Central memory CD8-positive, alpha-beta T cell (primary cell): ENCODE results near the gene ITLN1.

ENCODE experiments used
- ATAC-seq: fragments of 150-1000 bp; cut with Tn5 transposase; replicated peaks from 2 replicates; pipeline ENCODE4 v1.10.0; 2022; ENCODE audit warnings: mild to moderate bottlenecking, moderate FRiP score, moderate number of reproducible peaks; ENCODE audit not compliant: poor library complexity, severe bottlenecking; ENCODE audit errors: extremely low read depth
- DNase-seq, 2 donors: peaks; one replicate each; pipeline ENCODE4 v3.0.0; 2021; ENCODE audit warnings: low spot score in 2 of 2
- H3K27ac Mint-ChIP-seq: one replicate; pipeline ENCODE4 v1.8.0; 2022; ENCODE audit warnings: low read depth, mild to moderate bottlenecking, moderate library complexity, mixed read lengths
- H3K27me3 Mint-ChIP-seq: one replicate; pipeline ENCODE4 v1.8.0; 2022; ENCODE audit warnings: mixed read lengths
- H3K36me3 Mint-ChIP-seq: one replicate; pipeline ENCODE4 v1.8.0; 2022; ENCODE audit warnings: mild to moderate bottlenecking, moderate library complexity, mixed read lengths; ENCODE audit not compliant: insufficient read depth
- H3K4me1 Mint-ChIP-seq: one replicate; pipeline ENCODE4 v1.8.0; 2022; ENCODE audit warnings: mixed read lengths
- H3K4me3 Mint-ChIP-seq: one replicate; pipeline ENCODE4 v1.8.0; 2022; ENCODE audit warnings: mild to moderate bottlenecking, moderate library complexity, mixed read lengths
- H3K9me3 Mint-ChIP-seq: one replicate; pipeline ENCODE4 v1.8.0; 2022; ENCODE audit warnings: mixed read lengths

The ITLN1 gene

DNA sequence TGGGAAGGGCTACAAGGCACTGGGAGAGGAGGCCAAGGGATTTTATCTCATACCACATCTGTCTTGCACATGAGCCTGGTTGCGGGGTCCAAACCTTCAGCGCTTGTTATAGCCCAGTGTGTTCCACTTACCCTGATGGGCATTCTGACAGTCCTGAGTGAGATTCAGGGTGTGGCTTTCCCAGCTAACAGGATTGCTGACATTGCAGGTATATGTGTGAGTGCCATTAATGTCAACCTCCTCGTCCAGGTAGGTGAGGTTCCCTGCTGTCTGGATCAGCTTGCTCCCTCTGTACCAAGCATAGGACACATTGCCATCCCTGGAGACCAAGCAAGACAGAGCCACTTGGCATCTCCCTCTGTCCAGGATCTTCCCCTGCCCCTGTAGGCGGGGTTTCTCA, 43.9 kb downstream of the ITLN1 start:
- H3K27me3 Mint-ChIP-seq, result no peaks in the 10 kb centered on the region
- no peak for DNase-seq
- no peak for ATAC-seq
- peaks cover 72% of the 10 kb centered on the region for H3K4me1 Mint-ChIP-seq
- no peak overlapping the region for H3K27ac Mint-ChIP-seq
- no peaks in the 10 kb centered on the region for H3K9me3 Mint-ChIP-seq
- no peak overlapping the region for H3K4me3 Mint-ChIP-seq
- H3K36me3 Mint-ChIP-seq, result peaks cover 26% of the 10 kb centered on the region

DNA sequence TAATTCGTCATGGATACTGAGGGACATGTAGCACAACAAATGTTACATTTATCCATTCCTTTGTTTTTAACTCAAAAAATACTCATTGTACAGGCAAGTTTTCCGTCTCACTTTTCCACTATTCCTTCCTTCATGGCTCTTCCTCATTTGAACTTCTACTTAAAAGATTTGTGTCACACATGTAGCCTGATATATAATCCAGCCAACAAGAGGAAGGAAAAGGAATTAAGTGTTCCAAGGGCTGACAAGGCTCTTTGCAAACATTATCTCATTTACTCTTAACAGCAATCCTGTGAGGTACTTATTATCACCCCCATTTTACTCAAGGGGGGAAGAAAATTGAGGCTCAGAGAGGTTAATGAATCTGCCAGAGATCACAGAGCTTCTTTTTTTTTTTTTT, 45.2 kb downstream of the ITLN1 start:
- H3K4me1 Mint-ChIP-seq, result peaks cover 74% of the 10 kb centered on the region
- no peaks in the 10 kb centered on the region for H3K9me3 Mint-ChIP-seq
- DNase-seq, result no peak

DNA sequence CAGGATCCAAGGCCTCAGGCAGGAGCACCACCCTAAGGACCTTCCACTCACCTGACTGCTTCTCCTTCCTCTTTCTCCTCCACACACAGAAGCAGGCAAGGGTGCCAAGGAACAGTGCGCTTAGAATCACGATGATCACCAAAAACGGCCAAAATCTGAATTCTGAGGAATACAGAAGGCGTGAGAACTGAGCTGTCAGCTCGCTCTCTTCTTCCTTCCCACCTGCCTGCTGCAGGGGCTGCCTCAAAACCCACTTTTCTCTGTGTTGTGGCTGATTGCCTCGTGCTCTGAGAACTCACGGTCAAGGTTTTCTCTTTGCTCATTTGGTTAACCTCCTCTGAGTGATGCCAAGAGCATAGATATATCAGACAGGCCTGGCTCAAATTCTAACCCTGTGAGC, 46.1 kb downstream of the ITLN1 start:
- Mint-ChIP-seq H3K36me3 (peaks cover 33% of the 10 kb centered on the region), H3K27me3 (no peaks in the 10 kb centered on the region), H3K4me1 (peaks cover 79% of the 10 kb centered on the region), H3K4me3 (peak overlapping the region; percentile 65), H3K27ac (peak overlapping the region; percentile 90), H3K9me3 (no peaks in the 10 kb centered on the region)
- no peak for DNase-seq
- no peak for ATAC-seq

More for the DNA sequence above, 45.2 kb downstream of the ITLN1 start:
- ATAC-seq, result no peak
- H3K36me3 Mint-ChIP-seq, result peaks cover 27% of the 10 kb centered on the region
- peak overlapping the region; percentile 90 for H3K27ac Mint-ChIP-seq
- peak overlapping the region; percentile 65 for H3K4me3 Mint-ChIP-seq
- no peaks in the 10 kb centered on the region for H3K27me3 Mint-ChIP-seq

DNA sequence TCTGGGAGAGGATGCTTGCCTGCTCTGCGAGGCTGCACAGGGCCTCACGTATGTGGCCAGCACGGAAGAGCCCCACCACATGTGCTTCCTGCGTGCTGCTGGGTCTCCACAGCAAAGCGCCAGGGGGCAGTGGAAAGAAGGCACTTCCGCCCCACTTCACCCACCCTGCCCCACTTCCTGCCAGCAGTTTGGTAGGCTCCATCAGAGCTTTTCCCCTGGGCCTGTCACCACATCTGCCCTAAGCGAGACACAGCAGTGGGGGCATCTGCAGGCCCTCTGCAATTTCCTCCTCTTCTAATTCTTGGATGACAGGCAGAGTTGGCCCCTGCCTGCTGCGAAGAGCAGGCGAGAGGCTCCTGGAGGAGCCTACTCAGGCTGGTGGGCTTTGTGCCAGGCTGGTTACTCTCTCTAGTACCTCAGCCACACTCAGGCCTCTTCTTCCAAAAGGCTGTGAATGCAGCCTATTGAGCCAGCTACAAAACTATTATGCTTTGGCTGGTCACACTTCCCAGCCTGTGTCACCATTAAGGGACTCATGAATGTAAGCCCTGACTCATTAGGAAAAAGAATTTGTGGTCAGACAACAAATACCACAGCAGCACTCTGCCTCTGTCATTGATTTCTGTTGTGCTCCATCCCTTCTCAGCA, 47.3 kb downstream of the ITLN1 start:
- no peaks in the 10 kb centered on the region for H3K9me3 Mint-ChIP-seq
- peak overlapping the region; percentile 65 for H3K4me3 Mint-ChIP-seq
- H3K27ac Mint-ChIP-seq, result peak overlapping the region; percentile 90
- DNase-seq, result peak; percentile 65 to 86
- peaks cover 79% of the 10 kb centered on the region for H3K4me1 Mint-ChIP-seq
- no peaks in the 10 kb centered on the region for H3K27me3 Mint-ChIP-seq
- H3K36me3 Mint-ChIP-seq, result peaks cover 37% of the 10 kb centered on the region
- peak; percentile 99 for ATAC-seq

DNA sequence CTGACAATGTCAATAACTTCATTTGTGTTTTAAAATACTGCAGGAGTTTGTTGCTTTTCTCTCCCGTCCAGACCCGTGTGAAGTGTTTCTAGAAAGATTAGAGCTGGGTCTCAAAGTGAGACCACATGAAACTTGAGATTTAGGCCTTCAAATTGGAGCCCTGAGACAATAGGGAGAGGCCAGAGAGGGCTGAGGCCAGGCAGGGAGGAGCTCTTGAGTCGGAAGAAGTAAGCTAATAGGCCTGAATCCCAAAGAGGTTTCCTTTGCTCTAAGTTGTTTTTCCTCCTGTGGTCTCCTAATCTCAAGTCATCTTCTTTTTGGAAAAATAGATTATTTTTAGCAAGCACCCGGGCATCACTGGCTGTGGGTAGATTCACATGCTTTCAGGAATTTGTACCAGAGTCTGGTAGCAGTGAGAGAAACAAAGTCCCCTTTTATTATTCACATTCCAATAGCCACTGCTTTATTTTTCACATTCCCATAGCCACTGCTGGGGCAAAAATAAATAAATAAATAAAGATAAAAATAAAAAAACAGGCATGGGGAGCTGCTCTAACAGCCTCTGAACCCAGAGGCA, 47.9 kb downstream of the ITLN1 start:
- no peaks in the 10 kb centered on the region for H3K27me3 Mint-ChIP-seq
- H3K4me3 Mint-ChIP-seq, result peak overlapping the region; percentile 65
- H3K27ac Mint-ChIP-seq, result peak overlapping the region; percentile 53
- H3K36me3 Mint-ChIP-seq, result peaks cover 43% of the 10 kb centered on the region
- ATAC-seq (no peak), DNase-seq (no peak)
- H3K9me3 Mint-ChIP-seq, result no peaks in the 10 kb centered on the region
- peaks cover 79% of the 10 kb centered on the region for H3K4me1 Mint-ChIP-seq

DNA sequence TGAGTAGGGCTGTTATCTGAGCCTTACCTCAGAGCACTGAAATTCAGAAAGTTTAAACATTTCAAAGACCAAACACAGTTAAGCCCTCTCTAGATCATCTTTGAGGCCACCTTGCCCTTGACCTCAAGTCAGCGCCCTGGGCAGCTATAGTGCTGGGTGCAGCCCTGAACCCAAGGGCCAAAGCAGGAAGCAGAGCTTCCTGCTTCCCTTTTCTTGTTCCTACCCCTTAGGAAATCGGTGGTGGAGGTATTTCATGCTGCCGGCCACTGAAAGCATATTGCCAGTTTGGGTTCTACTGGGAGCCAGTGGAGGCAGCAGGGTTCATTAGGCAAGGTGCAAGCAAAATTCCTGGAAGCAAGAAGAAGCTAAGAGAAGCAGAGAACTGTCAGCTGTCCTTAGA, 48.4 kb downstream of the ITLN1 start:
- Mint-ChIP-seq H3K36me3 (peaks cover 46% of the 10 kb centered on the region), H3K4me3 (peak overlapping the region; percentile 50), H3K4me1 (peaks cover 76% of the 10 kb centered on the region), H3K27ac (peak overlapping the region; percentile 53), H3K9me3 (no peaks in the 10 kb centered on the region), H3K27me3 (no peaks in the 10 kb centered on the region)
- DNase-seq (no peak), ATAC-seq (no peak)

DNA sequence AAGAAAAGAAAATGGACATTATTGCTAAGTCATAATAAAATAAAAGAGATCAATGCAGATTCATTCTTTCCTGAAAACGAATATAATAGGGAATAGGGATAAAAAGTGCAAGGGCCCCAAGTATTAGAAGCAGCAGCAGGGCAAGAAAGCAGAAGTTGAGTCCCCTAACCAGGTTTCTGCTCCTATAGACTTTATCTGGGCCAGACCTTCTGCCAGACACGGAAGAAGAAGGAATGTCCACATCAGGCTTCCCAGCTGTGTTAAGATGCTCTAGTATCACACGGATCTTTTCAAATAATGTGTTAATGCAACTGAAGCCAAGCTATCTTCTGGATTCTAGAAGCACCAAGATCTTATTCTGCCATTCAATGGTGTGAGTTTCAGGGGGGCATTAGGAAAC, 49.2 kb downstream of the ITLN1 start:
- Mint-ChIP-seq H3K4me1 (peaks cover 76% of the 10 kb centered on the region), H3K36me3 (peaks cover 47% of the 10 kb centered on the region), H3K27me3 (no peaks in the 10 kb centered on the region), H3K4me3 (peak overlapping the region; percentile 50), H3K9me3 (no peaks in the 10 kb centered on the region), H3K27ac (peak overlapping the region; percentile 53)
- DNase-seq (no peak), ATAC-seq (no peak)

DNA sequence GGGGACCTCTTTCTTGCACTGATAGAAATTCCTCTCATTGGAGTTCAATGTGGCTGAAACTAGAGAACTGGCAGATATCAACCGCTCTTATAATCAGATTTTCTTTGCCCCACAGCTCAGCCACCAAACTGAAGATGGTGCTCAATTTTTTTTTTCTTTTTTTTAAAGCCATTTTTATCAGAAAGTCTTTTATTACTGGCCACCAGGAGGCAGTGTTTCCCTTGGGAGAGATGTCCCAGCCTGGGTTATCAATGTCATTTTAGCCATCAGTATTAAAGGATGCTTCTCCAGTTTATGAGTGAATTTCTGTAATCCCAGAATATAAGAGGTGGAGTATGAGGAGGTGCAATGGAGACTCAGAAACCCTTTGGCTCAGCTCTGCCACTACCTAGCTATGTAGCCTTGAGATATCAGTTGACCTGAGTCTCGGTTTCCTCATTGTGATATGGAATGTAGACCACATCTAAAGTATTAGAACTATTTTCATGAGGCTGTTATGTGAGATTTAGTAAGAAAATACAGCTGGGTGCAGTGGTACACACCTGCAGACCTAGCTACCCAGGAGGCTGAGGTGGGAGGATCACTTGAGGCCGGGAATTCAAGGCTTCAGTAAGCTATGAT, 49.9 kb downstream of the ITLN1 start:
- Mint-ChIP-seq H3K27me3 (no peaks in the 10 kb centered on the region), H3K36me3 (peaks cover 50% of the 10 kb centered on the region), H3K4me3 (peak overlapping the region; percentile 9), H3K27ac (peak overlapping the region; percentile 94), H3K4me1 (peaks cover 83% of the 10 kb centered on the region), H3K9me3 (no peaks in the 10 kb centered on the region)
- DNase-seq (peak in 1 of 2 donors; percentile 28), ATAC-seq (no peak)

DNA sequence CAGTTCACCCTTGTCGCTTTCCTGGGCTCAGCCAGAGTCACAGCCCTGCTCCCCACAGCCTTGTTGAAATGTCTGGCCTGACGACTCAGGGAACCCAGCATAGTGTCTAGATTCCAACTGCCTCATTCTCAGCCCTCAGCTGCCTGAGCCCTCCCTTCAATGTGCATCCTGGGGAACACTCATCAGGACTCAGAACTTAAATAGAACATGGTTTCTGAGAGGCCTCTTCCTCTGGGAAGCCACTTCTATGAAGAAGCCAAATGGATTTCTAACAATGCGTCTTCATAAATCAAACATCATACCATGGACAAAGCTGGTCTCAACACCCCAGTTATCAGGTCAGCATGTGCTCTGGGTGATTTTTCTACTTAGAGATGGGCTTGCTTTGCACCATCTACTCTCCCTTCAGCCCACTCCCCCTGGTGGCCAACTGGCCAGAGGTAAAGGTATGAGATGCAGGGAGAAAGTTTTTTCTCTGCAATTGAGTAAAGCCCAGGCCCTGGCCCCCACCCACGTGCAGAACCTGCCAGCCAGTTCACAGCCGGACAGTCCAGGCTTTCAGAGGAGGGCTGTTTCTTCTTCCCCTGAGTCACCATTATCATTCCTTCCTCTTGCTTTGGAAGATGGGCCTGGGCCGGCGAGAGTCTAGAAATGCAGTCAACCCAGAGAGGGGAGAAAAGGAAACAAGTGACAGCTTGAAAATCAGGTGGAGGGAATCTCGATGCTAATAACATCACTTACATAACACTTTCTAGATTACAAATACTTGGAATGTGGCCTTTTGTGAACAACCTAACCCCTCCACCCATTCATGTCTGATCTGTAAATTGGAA, 54.4 kb downstream of the ITLN1 start:
- Mint-ChIP-seq H3K27ac (peak overlapping the region; percentile 62), H3K36me3 (peaks cover 62% of the 10 kb centered on the region), H3K4me3 (no peak overlapping the region), H3K9me3 (no peaks in the 10 kb centered on the region), H3K4me1 (peaks cover 52% of the 10 kb centered on the region), H3K27me3 (no peaks in the 10 kb centered on the region)
- peak; percentile 38 to 52 for DNase-seq
- peak; percentile 67 for ATAC-seq

DNA sequence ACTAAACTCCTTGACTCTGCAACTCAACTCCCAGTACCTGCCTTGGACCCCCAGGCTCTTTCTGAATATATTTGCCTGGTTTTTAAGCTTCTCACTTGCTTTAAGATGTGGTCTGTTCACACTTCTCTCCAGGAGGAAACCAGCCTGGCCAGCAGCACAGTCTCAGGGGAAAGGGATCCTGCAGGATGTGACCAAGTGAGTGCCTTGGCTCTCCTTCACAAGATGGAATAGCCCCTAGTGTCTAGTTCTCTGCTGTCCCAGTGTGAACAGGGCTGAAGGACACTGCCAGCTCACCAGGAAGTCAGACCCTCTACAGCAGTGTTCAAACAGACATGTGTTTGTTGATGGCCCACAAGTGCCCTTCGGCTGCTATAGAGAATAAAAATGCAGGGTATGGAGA, 55.2 kb downstream of the ITLN1 start:
- Mint-ChIP-seq H3K27ac (peak overlapping the region; percentile 62), H3K36me3 (peaks cover 64% of the 10 kb centered on the region), H3K27me3 (no peaks in the 10 kb centered on the region), H3K9me3 (no peaks in the 10 kb centered on the region), H3K4me3 (no peak overlapping the region), H3K4me1 (peaks cover 45% of the 10 kb centered on the region)
- DNase-seq (no peak), ATAC-seq (no peak)

DNA sequence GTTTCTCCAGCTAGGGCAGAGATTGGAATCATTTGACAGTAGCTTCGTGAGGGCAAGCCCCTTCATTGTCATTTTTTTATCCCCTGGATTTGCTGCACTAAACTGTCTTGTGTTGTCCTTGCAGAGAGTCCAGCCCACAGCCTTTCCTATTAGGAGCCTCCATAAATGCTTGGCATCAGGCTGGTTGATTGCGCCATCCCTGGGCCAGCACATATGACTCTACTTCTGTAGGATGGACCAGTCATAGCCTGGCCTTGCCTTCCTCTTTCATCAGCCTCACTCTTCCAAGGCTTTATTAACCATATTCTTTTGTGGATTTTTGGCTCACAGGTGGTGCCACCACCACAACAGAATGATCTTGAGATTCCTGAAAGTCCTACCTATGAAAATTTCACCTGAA, 57.6 kb downstream of the ITLN1 start:
- Mint-ChIP-seq H3K27me3 (no peaks in the 10 kb centered on the region), H3K36me3 (peaks cover 60% of the 10 kb centered on the region), H3K27ac (no peak overlapping the region), H3K4me1 (peaks cover 23% of the 10 kb centered on the region), H3K9me3 (no peaks in the 10 kb centered on the region), H3K4me3 (no peak overlapping the region)
- DNase-seq (no peak), ATAC-seq (no peak)

DNA sequence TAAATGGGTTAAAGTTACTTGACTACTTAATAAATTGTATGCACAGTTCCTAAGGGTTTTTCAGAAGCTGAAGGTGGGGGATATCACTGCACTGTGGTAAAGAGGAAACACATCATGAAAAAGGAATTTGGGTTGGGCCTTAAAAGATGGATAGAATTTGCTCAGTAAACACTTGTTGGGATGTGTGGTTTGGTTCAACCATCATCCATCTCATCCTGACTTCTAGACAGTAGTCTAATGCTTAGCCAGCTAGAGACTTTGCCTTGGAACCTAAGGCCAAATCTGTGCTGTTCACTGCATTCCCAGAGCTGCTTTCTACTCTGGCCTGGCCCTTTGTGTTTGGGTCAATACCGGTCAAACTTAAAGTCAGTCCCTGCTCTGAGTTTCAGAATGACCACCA, 58.4 kb downstream of the ITLN1 start:
- ATAC-seq (no peak), DNase-seq (no peak)
- no peak overlapping the region for H3K4me3 Mint-ChIP-seq
- no peaks in the 10 kb centered on the region for H3K9me3 Mint-ChIP-seq
- H3K27me3 Mint-ChIP-seq, result no peaks in the 10 kb centered on the region
- H3K36me3 Mint-ChIP-seq, result peaks cover 54% of the 10 kb centered on the region
- H3K27ac Mint-ChIP-seq, result no peak overlapping the region
- peaks cover 19% of the 10 kb centered on the region for H3K4me1 Mint-ChIP-seq
